Measurements from ENCODE around the gene SLC2A9. TPM values are rescaled to one million over a fixed set of nuclear protein-coding genes. Genes with fewer than 3 reads are reported as not detected.

The SLC2A9 gene
- 4.8 to 5.1 TPM (median 5.0 TPM) in 3 replicates for total RNA-seq

- Mint-ChIP-seq H3K9me3 (no peaks in the 10 kb centered on the region), H3K4me3 (no peak within 1 kb of the TSS), H3K27me3 (ENCODE audit: low read depth) (no peaks in the 10 kb centered on the region), H3K4me1 (peaks cover 30% of the 10 kb centered on the region), H3K36me3 (no peaks in the 10 kb centered on the region), H3K27ac (peak within 1 kb of the TSS; percentile 31)
- no peak for TF ChIP-seq CTCF (IDR thresholded peaks at IDR 0.05; ENCODE audit: unreplicated experiment)
- no peak for DNase-seq (ENCODE audit: low spot score in 2 of 2, unreplicated experiment in 2 of 2)
These were observed at the start of gene SLC2A9 for GRCh38 chr4:10020871-10021652. Gene SLC2A9, minus strand, starts transcription at chr4:10021497. Its CDS starts 68 bp downstream, at chr4:10021429.

GRCh38 chr4:10069075-10069642, 47.9 kb upstream of the SLC2A9 start:
- no peaks in the 10 kb centered on the region for H3K27me3 Mint-ChIP-seq (ENCODE audit: low read depth)
- H3K9me3 Mint-ChIP-seq, result no peaks in the 10 kb centered on the region
- no peaks in the 10 kb centered on the region for H3K4me1 Mint-ChIP-seq
- no peak overlapping the region for H3K4me3 Mint-ChIP-seq
- no peak for DNase-seq (ENCODE audit: low spot score in 2 of 2, unreplicated experiment in 2 of 2)
- H3K27ac Mint-ChIP-seq, result no peak overlapping the region
- TF ChIP-seq CTCF (IDR thresholded peaks at IDR 0.05; ENCODE audit: unreplicated experiment), result no peak
- H3K36me3 Mint-ChIP-seq, result peaks cover 11% of the 10 kb centered on the region

GRCh38 chr4:10066670-10067651, 45.7 kb upstream of the SLC2A9 start:
- H3K27ac Mint-ChIP-seq, result no peak overlapping the region
- no peaks in the 10 kb centered on the region for H3K4me1 Mint-ChIP-seq
- DNase-seq (ENCODE audit: low spot score in 2 of 2, unreplicated experiment in 2 of 2), result no peak
- no peaks in the 10 kb centered on the region for H3K36me3 Mint-ChIP-seq
- H3K27me3 Mint-ChIP-seq (ENCODE audit: low read depth), result no peaks in the 10 kb centered on the region
- TF ChIP-seq CTCF (IDR thresholded peaks at IDR 0.05; ENCODE audit: unreplicated experiment), result no peak
- no peak overlapping the region for H3K4me3 Mint-ChIP-seq
- H3K9me3 Mint-ChIP-seq, result no peaks in the 10 kb centered on the region

GRCh38 chr4:10066206-10066605, 44.9 kb upstream of the SLC2A9 start:
- TF ChIP-seq CTCF (IDR thresholded peaks at IDR 0.05; ENCODE audit: unreplicated experiment), result no peak
- H3K27ac Mint-ChIP-seq, result no peak overlapping the region
- H3K4me3 Mint-ChIP-seq, result no peak overlapping the region
- no peaks in the 10 kb centered on the region for H3K4me1 Mint-ChIP-seq
- DNase-seq (ENCODE audit: low spot score in 2 of 2, unreplicated experiment in 2 of 2), result no peak
- H3K9me3 Mint-ChIP-seq, result no peaks in the 10 kb centered on the region
- H3K36me3 Mint-ChIP-seq, result no peaks in the 10 kb centered on the region
- no peaks in the 10 kb centered on the region for H3K27me3 Mint-ChIP-seq (ENCODE audit: low read depth)

GRCh38 chr4:10063544-10064300, 42.4 kb upstream of the SLC2A9 start:
- Mint-ChIP-seq H3K27me3 (ENCODE audit: low read depth) (no peaks in the 10 kb centered on the region), H3K27ac (no peak overlapping the region), H3K36me3 (no peaks in the 10 kb centered on the region), H3K9me3 (no peaks in the 10 kb centered on the region), H3K4me1 (no peaks in the 10 kb centered on the region), H3K4me3 (no peak overlapping the region)
- no peak for DNase-seq (ENCODE audit: low spot score in 2 of 2, unreplicated experiment in 2 of 2)
- TF ChIP-seq CTCF (IDR thresholded peaks at IDR 0.05; ENCODE audit: unreplicated experiment), result no peak
